NCI-H526 treated with DMSO at 0.1 percent for 48 hours (cell line): ENCODE measurements around the gene TOR1AIP2.
A peak's percentile ranks its signal among the peaks of the same experiment; 100 is the strongest.

Experiments used
- DNase-seq: peaks from one replicate; lab custom pipeline; 2025; lab: John Stamatoyannopoulos, UW

TOR1AIP2 gene

DNA sequence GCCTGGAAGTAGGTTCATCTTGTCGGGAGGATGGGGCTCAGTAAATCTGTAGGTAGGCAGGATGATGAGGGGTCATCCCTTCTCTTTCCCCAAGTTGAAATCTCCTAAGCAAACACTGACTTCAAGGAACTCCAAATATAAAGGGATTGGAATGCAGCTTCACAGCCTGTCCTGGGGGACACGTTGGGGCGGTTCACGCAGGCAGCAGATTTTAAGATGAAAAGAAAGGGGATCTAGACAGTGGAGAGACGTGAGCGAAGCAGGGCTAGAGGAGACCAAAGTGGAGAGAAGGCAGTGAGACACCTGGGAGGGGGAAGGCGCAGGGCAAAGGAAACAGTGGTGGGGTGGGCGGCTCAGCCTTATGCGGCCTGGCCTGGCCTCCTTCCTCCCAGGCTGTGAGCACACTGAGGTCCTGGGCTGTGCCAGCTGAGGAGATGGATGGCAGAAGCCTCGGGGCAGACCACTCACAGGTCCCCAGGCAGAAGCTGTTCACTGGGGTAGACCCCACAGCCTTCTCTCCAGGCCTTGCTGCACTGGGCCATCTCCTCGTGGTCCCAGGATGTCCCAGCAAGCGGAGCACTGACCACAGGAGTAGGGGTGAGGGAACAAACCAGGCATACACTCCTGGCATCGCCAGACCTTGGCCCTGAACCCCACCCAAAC lies 51.7 kb downstream of the TOR1AIP2 start:
- no peak for DNase-seq

DNA sequence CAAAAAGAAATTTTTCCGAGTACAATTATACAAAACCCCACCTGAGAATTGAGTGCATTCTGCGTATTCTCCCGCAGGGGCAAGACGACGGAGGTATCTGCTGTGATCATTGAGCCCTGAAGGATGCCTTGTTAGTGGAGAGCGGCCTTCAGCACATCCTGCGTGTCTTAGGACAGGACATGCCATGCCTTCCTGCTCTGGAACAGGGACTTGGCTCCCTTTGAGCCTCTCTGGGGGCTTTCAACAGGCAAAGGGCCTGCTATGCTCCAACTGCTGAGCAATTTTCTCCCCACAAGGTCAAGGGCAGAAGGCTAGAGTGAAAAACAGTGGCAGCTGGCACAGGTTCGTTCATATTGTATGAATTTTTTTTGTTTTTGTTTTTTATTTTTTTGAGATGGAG lies 52.4 kb downstream of the TOR1AIP2 start:
- no peak for DNase-seq

DNA sequence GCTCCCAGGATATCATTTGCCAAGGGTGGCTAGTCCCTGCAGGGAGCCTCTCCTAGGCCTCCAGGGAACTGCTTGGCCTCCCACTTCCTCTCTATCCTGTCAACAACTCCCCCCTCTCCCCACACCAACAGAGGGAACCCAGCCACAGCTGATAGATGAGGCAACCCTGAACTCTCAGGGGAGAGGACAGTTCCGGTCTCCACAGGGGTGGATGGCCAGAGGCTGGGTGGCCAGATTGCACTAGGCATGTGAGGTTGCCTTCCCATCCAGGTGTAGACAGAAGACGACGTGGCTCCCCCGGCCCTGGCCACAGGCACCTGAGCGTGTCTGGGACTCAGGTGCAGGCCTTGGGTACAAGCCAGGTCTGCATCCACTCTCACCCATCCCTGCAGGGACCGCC lies 53.3 kb downstream of the TOR1AIP2 start:
- no peak for DNase-seq

DNA sequence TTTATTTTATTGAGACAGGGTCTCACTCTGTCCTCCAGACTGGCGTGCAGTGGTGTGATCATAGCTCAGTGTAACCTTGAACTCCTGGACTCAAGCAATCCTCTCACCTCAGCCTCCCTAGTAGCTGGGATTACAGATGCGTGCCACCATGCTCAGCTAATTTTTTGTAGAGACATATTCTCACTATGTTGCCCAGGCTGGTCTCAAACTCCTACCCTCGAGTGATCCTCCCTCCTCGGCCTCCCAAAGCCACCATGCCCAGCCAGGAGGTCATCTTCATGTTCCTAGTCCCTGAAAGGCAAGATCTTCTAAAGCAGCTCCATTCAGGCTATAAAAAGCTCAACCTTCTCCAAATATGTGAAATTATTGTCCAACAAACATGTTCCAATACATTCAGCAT lies 53.9 kb downstream of the TOR1AIP2 start:
- no peak for DNase-seq

DNA sequence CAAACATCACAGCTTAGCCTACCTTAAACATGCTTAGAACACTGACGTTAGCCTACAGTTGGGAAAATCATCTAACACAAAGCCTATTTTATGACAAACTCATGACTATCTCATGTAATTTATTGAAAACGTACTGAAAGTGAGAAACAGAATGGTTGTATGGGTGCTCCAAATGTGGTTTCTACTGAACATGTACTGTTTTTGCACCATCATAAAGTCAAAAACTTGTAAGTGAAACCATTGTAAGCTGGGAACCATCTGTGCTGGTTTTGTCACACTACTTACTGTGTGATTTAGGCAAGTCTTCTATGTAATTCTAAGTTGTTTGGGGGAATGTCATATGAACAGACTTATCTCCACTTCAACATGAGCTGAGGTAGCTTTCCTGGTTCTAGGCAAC lies 55.5 kb downstream of the TOR1AIP2 start:
- no peak for DNase-seq

DNA sequence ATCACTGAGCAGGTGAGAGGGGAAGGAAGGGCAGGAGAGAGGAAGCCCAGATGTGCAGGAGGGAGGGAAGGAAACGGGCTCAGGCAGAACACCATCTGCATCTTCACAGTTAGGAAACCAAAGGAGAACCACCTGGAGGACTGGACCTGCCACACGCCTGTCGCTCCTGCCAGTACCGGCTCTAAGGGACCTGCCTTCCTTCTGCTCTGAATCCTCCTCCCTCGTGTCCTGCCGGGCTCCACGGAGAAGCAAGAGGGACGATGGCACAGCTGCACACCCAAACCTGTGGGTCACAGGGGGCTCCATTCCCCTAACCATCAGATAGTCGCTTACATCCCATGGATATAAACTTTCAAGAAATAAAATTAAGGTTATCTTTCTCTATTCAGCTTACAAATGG lies 56.1 kb downstream of the TOR1AIP2 start:
- no peak for DNase-seq

DNA sequence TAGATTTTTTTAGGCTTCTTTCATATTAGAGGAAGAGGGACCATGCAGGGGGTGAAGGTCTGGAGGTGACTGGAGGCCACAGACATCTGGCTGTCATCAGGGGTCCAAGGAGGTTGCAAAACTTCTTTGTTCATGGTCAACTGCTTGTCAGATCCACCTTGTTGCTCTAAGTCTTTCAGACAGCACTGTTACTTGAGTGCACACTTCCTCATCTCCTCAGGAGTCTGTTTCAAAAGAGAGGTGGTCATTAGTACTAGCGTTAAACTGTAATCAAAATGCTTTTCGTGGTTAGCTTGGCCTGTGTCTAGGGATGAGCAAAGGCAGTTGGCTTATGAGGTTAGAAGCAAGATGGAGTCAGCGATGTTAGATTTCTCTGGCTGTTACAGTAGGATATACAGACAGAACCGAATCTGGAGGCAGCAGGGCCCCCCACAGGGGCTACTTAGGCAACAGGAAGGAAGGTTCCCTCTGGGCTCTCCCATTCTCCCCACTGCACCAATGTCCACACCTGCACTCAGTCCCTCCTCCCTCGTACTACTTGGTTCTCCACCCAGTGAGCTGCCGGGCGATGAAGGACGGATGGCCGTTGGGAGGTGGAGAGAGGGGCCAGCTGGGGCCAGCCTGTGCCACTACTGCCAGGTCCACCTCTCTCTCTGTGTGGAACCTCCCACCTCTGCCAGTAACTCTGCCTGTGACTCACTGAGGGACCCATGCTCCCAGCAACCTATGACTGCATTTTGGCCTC lies 57.2 kb downstream of the TOR1AIP2 start:
- no peak for DNase-seq

DNA sequence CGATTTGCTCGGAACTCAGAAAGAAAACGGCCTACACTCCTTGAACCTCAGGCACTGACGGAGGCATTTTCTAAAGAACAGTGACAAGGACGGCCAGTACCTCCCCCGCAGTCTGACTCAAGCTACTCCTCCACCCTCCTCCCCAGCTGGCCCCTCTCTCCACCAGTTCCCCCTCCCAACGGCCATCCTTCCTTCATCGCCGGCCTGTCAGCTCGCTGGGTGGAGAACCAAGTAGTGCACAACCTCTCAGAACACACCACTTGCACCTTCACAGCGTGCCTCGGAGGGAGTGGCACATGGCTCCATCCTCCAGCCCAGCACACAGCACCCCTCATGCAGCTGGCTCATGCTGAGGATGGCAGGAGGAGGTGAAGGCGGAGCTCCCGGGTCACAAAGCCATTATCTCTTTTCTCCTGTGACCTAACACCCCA lies 58.8 kb downstream of the TOR1AIP2 start:
- DNase-seq, result no peak

DNA sequence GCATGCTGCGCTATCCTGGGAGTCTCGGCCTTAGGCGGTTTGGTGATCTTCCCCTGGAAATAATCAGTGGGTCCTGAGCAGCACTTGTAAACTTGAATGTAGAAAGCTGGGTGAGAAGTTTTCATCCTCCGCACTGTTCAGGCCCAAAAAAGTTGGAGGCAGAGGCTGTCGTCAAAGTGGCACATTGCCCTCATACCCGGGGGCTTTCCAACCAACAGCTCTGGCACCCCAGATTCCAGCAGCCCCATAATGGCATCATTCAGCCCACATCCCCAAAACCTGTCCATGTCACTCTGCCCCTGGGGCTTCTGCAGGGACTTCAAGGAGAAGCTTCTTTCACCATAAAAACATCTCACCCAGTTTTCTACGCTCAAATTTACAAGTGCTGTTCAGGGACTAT lies 59.3 kb downstream of the TOR1AIP2 start:
- DNase-seq, result no peak

DNA sequence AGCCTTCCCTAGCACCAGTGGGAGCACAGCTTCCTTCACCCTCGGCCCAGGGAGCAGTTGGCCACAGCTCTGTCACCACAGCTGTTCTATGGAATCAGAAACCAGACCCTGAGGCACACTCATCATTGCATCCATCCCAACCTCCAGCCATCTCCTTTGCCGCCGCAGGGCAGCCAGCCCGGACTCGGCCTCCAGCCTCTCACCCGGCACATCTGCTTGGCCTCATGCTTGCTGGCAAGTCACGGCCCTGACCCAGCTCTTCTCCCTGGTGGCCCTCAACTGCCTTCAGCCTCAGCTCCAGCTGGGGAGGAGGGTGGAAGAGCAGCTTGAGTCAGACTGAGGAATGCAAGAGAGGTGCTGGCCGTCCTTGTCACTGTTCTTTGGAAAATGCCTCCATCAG lies 59.8 kb downstream of the TOR1AIP2 start:
- DNase-seq, result no peak

DNA sequence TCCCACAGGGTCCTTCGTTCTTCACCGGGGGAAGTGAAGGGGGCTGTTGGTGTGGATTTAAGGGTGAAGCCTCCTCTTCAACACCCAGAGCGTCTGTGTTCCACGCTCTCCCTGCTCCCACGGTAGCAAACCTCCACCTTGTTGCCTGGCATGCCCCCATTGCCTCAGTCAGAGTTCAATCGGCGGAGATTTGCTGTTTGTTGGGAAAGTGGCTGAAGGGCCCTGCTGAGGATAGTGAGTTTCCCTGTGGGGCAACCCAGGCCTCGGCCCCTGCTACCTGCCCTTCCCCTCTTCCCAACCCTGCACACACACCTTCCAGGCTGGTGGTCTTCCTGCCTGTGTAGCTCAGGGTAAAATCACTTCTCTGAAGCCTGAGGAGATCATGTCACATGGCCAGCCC lies 60.5 kb downstream of the TOR1AIP2 start:
- no peak for DNase-seq

DNA sequence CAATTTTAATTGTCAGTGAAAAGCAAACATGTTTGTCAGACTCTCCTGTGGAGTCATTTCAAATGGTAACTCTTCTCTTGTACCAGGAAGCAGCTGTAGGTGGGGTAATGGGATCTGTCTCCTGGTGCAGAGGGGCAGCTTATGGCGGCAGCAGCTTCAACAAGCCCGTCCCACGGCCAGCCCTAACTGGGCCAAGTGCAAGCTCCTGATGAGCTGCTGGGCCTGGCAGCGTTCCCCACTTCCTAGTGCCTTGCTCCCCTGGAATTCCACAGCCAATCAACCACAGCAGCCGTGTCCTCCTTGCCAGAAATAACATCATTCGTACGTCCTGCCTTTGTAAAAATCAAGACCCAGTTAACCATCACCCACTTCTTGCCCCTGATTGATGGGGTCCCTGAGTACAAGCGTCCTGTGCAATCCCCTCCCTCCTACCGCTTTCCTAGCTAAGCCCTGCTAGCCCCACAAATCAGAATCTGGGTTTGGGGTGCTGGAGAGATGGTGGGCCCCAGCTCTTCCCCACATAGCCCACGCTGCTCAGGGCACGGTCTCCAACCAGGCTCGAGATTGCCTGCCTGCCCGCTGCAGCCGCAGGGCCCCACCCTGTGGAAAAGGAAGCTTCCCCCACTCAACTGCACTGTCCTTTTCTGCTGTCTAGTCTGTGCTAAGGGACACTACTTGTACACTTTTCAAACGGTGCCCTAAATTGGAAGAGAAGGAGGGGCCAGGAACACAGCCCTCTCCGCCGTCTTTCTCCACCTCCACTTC lies 61.2 kb downstream of the TOR1AIP2 start:
- DNase-seq, result peak; percentile 51

DNA sequence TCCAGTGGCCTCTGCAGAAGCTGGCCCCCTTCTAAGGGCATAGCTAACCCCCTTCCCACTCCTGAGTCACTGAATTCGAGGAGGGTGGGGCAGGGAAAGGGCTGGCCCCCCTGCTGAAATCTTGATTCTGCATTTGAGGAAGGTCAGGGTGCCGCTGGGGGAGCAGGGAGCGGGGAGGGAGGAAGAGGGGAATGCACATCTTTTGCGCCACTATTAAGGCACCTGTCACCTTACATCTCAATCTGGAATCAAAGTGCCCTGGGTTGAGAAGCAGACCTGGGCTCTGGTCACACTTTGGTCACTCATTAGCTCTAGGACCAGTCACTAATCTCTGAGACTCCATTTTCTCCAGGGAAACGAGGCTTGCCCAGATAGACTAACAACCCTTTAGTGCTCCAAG lies 62.0 kb downstream of the TOR1AIP2 start:
- peak; percentile 51 for DNase-seq

DNA sequence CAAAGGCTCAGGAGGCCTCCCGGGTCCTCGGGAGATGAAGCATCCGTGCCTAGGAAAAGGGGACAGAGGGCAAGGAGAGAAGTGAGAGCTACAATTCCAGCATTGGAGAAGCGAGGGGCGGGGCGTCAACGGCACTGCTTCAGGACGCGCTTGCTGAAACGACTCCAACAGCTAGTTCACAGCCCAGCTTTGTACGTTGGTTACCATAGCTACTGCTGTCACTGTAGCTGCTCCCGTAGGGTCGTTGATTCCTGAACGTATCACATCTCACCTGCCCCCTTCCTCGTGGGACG lies 63.1 kb downstream of the TOR1AIP2 start:
- DNase-seq, result no peak

DNA sequence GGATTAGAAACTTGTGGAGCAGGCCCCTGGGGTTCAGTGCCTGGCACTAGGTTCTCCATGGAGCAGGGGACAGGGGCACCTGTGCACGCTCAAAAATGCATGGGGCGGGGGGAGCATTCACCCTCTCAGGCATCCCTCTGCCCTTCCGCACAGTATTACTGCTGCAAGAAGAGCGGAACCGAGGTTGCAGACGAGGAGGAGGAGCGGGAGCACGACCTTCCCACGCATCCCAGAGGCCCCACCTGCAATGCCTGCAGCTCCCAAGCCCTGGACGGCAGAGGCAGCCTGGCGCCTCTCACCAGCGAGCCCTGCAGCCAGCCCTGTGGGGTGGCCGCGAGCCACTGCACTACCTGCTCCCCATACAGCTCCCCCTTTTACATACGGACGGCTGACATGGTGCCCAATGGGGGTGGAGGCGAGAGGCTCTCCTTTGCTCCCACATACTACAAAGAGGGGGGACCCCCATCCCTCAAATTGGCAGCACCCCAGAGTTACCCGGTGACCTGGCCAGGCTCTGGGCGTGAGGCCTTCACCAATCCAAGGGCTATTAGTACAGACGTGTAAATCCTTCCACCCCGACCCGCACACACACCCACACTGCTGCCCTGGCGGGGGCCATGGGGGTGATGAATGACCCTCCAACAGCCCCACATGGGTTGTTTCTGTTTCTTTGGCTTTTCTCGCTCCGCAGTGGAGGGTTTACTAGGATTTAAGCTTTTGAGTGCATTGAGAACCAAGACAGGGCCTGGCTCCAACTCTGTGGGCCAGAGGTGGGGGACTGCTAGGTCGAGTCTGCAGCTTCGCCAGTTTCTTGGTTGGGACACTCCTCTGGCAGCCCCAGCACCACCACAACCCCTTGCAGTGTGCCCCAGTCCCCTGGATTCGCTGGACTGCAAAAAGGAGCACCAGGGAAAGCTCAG lies 63.7 kb downstream of the TOR1AIP2 start:
- DNase-seq, result no peak

DNA sequence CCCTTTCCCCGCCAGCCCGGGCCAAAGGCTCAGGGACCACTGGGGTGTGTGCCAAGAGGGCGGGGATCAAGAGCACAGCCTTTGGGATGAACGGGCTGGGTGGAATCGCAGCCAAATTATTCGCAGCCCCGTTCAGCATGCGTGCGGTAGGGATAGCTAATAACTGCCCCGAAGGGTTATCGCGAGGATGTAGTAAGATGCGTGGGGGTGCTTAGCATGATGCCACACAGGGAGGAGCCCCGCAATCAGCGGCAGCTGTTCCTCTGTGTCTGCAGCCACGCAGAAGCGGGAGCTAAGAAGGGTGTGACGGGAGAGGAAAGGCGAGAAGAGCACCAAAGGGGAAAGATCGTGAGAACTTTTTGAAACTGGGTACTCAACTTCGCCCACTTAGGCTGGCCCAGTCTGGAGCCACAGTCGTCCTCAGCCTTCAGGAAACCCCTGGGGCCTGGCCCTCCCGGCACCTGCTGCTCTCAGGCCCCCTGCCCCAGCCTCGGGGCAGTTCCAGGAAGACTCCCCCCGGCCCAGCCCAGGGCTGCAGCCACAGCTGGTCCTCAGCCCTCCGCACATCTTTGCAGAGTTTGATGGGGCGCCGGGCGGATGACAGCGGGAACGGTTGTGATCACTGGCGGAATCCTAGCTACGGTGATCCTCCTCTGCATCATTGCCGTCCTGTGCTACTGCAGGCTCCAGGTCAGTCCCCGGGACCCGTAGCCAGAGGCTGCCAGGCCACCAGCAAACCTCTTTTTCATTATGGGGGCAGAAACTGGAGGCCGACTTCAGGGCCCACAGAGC lies 64.9 kb downstream of the TOR1AIP2 start:
- DNase-seq, result no peak

DNA sequence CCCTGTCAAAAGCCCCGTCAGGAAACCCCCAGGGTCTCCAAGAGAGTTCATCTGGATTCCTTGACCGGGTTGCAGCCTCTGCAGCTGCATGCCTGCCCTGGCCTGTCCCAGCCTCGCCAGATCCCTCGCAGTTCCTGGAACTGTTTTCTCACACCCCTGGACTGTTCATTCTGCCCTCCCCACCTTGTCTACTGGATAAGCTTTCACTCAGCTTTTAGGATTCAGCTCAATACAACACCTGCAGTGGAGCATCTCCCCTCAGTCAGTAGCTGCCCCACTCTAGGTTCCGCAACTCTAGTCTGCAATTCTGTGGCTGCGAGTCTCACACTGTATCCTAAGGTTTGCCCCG lies 67.3 kb downstream of the TOR1AIP2 start:
- DNase-seq, result no peak

DNA sequence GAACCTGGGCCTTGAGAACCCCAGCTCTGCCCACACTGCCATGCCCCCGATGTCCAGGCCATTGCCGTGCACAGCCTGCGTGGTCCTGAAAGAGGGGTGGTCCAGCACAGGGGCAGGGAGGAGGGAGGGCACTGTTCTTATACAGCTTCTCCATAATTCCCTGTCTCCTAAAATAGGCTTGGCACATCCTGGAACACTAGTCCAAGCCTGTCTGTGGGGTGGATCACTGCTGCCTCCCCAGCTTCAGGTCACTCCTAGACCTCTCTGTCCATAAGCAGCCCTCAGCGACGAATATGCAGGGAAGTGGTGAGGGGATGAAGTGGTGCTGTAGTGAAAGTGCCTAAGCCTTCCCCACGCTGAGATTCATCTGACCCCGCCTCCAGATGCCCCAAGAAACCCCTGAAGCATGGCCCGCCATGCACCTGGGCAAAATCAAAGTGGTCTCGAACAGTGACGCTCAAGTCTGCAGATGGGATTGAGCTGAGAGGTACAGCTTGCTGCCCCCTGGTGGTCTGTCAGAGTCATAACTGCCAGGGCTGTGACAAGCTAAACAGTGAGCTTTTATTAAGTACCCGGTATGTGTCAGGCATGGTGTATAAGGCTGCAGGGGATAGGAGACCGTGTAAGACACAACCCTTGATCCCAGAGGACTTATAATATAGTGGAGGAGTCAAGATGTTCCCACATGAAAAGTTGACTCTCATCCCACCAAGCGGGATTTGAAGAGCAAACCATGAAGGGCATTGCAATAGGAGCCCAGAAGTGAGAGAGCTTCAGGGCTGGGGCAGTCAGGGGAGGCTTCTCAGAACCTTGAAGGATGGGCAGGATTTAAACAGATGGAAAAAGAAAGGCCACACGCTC lies 67.9 kb downstream of the TOR1AIP2 start:
- DNase-seq, result peak; percentile 93

DNA sequence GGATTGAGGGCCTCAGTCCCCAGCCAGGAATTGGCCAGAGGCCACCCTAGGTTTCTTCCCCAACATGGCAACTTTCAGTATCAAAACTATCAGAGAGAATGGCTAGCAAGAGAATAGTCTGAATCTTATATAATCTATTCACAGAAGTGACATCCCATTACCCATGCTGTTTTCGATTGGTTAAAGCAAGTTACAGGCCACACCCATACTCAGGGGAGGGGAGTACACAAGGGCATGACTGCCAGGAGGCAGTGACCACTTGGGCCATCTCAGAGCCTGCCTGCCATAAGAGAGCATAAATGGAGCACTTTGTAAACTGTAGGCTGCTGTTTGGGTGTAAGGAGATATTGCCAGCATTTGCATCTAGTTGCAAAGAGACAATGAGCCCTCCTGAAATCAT lies 69.1 kb downstream of the TOR1AIP2 start:
- peak; percentile 30 for DNase-seq

DNA sequence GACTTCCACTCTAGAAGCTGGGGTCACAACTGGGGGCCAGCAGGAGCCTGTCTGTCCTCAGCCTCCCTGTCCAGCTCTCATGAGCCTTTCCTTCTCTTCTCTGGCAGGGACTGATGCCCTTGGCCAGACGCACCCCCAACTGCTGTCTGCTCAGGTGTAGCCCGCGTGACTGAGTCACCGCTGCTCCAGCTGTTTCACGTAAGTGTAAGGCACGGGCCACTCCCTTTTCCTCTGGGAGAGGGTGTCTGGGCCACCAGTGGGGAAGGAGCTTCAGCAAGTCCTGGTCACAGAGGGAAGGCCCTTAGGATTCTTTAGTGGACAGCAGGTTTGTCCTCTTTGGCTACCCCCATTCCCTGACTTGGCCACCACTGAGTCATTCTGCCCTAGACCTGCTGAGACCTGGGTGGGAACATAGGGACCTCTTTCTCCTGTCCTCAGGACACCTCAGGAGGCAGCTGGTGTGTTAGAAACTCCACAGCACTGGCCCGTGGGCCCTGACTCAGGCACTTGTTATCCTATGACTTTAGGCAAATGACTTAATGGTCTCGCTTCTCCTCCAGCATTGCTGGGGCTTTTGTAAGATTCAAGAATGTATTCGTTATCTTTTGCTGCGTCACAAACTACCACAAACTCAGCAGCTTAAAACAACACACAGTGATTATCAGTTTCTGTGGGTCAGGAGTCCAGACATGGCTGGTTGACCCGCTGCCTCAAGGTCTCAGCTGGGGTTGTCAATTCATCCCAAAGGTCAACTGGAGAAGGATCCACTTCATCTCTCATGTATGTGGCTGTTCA lies 69.7 kb downstream of the TOR1AIP2 start:
- DNase-seq, result no peak
